CD14-positive monocyte (primary cell): ENCODE data around the gene GALNT6. TPM values are rescaled to one million over a fixed set of nuclear protein-coding genes. Genes with fewer than 3 reads are reported as not detected.

Experiments used
- DNase-seq, 3 donors: peaks; one replicate each; pipeline ENCODE4 v3.0.0-alpha.2; 2011 to 2022
- H2AFZ ChIP-seq: 2 replicates; pipeline ENCODE4 v1.6.0; 2012; ENCODE audit warnings: mild to moderate bottlenecking, low read depth, low read length, inconsistent platforms; ENCODE audit not compliant: insufficient read depth, poor library complexity, severe bottlenecking
- H3K27ac ChIP-seq, 2 donors: 1 replicate in 1 of 2; 2 replicates in 1 of 2; pipeline ENCODE4 v1.5.1; 2012 to 2013; ENCODE audit warnings: low read length in 2 of 2, control low read depth in 1 of 2, inconsistent platforms in 1 of 2, low read depth in 1 of 2, mild to moderate bottlenecking in 1 of 2
- H3K27me3 ChIP-seq, 2 donors: one replicate each; pipeline versions ENCODE4 v1.6.0 to v1.6.1; 2011 to 2013; ENCODE audit warnings: low read length in 2 of 2; ENCODE audit not compliant: control insufficient read depth in 2 of 2, insufficient read depth in 2 of 2
- H3K36me3 ChIP-seq, 2 donors: replicated peaks in 1 of 2; 1 replicate in 1 of 2; 2 replicates in 1 of 2; pipeline versions ENCODE4 v1.5.1 to v1.6.1; 2012 to 2013; ENCODE audit warnings: low read length in 2 of 2, control low read depth in 1 of 2, inconsistent platforms in 1 of 2, mild to moderate bottlenecking in 1 of 2; ENCODE audit not compliant: insufficient read depth in 2 of 2, control insufficient read depth in 1 of 2
- H3K4me1 ChIP-seq, 2 donors: 1 replicate in 1 of 2; 2 replicates in 1 of 2; pipeline versions ENCODE4 v1.5.1 to v1.6.1; 2012 to 2013; ENCODE audit warnings: low read length in 2 of 2, control low read depth in 1 of 2, inconsistent platforms in 1 of 2, mild to moderate bottlenecking in 1 of 2, moderate library complexity in 1 of 2; ENCODE audit not compliant: insufficient read depth in 2 of 2, control insufficient read depth in 1 of 2
- H3K4me2 ChIP-seq: replicated peaks from 2 replicates; pipeline ENCODE3; 2012; ENCODE audit warnings: low read length, moderate library complexity, mild to moderate bottlenecking; ENCODE audit not compliant: poor library complexity, severe bottlenecking; ENCODE audit errors: extremely low read depth
- H3K4me3 ChIP-seq, 3 experiments: fragments of 200-600 bp in 1 of 3; sonication (generic) in 1 of 3; replicated peaks in 1 of 3; 1 replicate in 2 of 3; 2 replicates in 1 of 3; pipeline ENCODE4 v1.5.1; 2011 to 2013; ENCODE audit warnings: low read length in 3 of 3, mild to moderate bottlenecking in 3 of 3, control low read depth in 2 of 3, low read depth in 2 of 3, inconsistent platforms in 1 of 3, moderate library complexity in 1 of 3
- H3K79me2 ChIP-seq: 2 replicates; pipeline ENCODE4 v1.6.0; 2012; ENCODE audit warnings: mild to moderate bottlenecking, control low read depth, inconsistent platforms, low read length, moderate library complexity; ENCODE audit not compliant: insufficient read depth
- H3K9ac ChIP-seq: 2 replicates; pipeline ENCODE4 v1.6.0; 2017; ENCODE audit warnings: low read length, mild to moderate bottlenecking; ENCODE audit not compliant: insufficient read depth, poor library complexity, severe bottlenecking
- H3K9me3 ChIP-seq, 2 donors: replicated peaks in 1 of 2; 1 replicate in 1 of 2; 2 replicates in 1 of 2; pipeline versions ENCODE4 v1.5.1 to v1.6.1; 2012 to 2013; ENCODE audit warnings: low read length in 2 of 2, control low read depth in 1 of 2; ENCODE audit not compliant: control insufficient read depth in 1 of 2, insufficient read depth in 1 of 2
- H4K20me1 ChIP-seq: 2 replicates; pipeline ENCODE4 v1.6.0; 2012; ENCODE audit warnings: mild to moderate bottlenecking, low read length, control low read depth, moderate library complexity; ENCODE audit not compliant: insufficient read depth
- H3K27ac Mint-ChIP-seq, 7 donors: one replicate each; pipeline ENCODE4 v1.8.0; 2020; ENCODE audit warnings: mild to moderate bottlenecking in 7 of 7, mixed read lengths in 7 of 7, moderate library complexity in 6 of 7, inconsistent platforms in 2 of 7
- H3K27me3 Mint-ChIP-seq, 3 donors: one replicate each; pipeline ENCODE4 v1.8.0; 2021 to 2022; ENCODE audit warnings: low read depth in 3 of 3, mild to moderate bottlenecking in 3 of 3, mixed read lengths in 3 of 3, moderate library complexity in 3 of 3, inconsistent platforms in 1 of 3
- H3K36me3 Mint-ChIP-seq, 2 donors: one replicate each; pipeline ENCODE4 v1.8.0; 2020; ENCODE audit warnings: mixed read lengths in 2 of 2, inconsistent platforms in 1 of 2, mild to moderate bottlenecking in 1 of 2
- H3K4me1 Mint-ChIP-seq: one replicate; pipeline ENCODE4 v1.8.0; 2020; ENCODE audit warnings: mild to moderate bottlenecking, mixed read lengths
- H3K4me3 Mint-ChIP-seq, 2 donors: one replicate each; pipeline ENCODE4 v1.8.0; 2020; ENCODE audit warnings: mild to moderate bottlenecking in 2 of 2, mixed read lengths in 2 of 2, moderate library complexity in 1 of 2
- H3K9me3 Mint-ChIP-seq, 7 donors: one replicate each; pipeline ENCODE4 v1.8.0; 2020 to 2022; ENCODE audit warnings: mixed read lengths in 7 of 7, mild to moderate bottlenecking in 6 of 7, moderate library complexity in 6 of 7, inconsistent platforms in 2 of 7
- WGBS: methylation state at CpG from one replicate; pipeline ENCODE4 v1.1.5; 2013; ENCODE audit warnings: missing lambda C conversion rate; ENCODE audit not compliant: insufficient coverage; 5-methylcytosine and 5-hydroxymethylcytosine counted together
- intact Hi-C, 2 donors: fragments of 100-400 bp; cut with micrococcal nuclease; formaldehyde crosslinking; loops; one replicate each; pipeline versions ENCODE4 v1.15.0 to v1.15.1; 2023
- polyA plus RNA-seq, 3 donors: library from polyadenylated mRNA; depleted of rRNA in 1 of 3; unstranded in 2 of 3; stranded (reverse) in 1 of 3; fragments of 300-500 nt in 2 of 3; fragments of >200 nt in 1 of 3; fragmentation: Illumina TruSeq in 2 of 3; gene quantifications; 1 replicate in 2 of 3; 2 replicates in 1 of 3; pipeline ENCODE4 v1.2.3, GENCODE V29; 2012 to 2021
- TF ChIP-seq, protein P1 (sequence below): fragments of 200-600 bp; IDR thresholded peaks from one replicate; pipeline ENCODE4 v1.8.0; 2022; ENCODE audit warnings: antibody characterized with exemption, mild to moderate bottlenecking

GALNT6 gene
- polyA plus RNA-seq, 3 donors, result 3.2 to 12.9 (median 10.4) TPM

DNA sequence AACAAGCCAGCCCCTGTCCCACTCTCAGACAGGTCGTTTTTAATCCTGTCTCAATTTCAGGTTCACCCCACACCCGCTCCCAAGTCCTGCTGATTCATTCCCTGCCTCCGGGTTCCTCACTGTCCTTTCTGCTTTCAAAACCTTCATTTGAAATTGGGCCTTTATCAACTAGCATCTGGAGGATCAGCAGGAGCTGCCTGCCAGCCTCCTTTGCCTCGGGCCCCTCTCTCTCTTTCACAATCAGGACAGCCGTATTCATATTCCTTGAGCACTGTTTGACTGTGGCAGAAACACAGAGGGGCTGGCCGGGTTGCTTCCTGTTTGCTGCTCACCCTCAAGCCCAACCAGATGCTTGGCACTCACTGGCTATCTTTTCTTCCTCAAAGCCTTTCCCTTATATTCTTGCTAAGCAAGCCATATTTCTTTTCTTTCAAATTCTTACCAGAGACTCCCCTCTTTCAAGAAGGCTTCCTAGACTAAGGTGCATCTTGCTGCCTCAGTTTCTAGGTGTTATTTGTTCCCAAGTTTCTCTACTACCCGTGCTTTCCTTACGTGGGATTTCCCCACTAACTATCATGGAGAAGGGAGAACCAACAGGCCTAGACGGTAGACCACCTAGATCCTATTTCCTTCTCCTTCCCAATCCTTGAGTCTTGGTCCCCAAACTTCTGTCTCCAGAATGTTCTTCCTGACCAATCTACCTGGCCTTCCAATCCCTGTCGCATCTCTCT, 3.0 kb downstream of the GALNT6 start:
- Histone ChIP-seq H3K36me3 (peaks cover 0 to 14% of the 10 kb centered on the region in 2 donors), H3K9me3 (no peaks in the 10 kb centered on the region), H4K20me1 (no peaks in the 10 kb centered on the region), H3K27me3 (no peaks in the 10 kb centered on the region), H3K4me2 (peak overlapping the region; percentile 65), H3K9ac (no peak overlapping the region), H3K27ac (peak overlapping the region; percentile 21 to 33), H3K4me1 (peaks cover 47 to 57% of the 10 kb centered on the region in 2 donors), H2AFZ (peak overlapping the region; percentile 50), H3K79me2 (peaks cover 2% of the 10 kb centered on the region), H3K4me3 (peak overlapping the region in 1 of 3 experiments; percentile 34)
- H3K36me3 Mint-ChIP-seq, result peaks cover 24 to 28% of the 10 kb centered on the region in 2 donors
- intact Hi-C loops, result no loop called here
- H3K4me3 Mint-ChIP-seq, result peak overlapping the region; percentile 58 to 74
- TF ChIP-seq, protein P1, sequence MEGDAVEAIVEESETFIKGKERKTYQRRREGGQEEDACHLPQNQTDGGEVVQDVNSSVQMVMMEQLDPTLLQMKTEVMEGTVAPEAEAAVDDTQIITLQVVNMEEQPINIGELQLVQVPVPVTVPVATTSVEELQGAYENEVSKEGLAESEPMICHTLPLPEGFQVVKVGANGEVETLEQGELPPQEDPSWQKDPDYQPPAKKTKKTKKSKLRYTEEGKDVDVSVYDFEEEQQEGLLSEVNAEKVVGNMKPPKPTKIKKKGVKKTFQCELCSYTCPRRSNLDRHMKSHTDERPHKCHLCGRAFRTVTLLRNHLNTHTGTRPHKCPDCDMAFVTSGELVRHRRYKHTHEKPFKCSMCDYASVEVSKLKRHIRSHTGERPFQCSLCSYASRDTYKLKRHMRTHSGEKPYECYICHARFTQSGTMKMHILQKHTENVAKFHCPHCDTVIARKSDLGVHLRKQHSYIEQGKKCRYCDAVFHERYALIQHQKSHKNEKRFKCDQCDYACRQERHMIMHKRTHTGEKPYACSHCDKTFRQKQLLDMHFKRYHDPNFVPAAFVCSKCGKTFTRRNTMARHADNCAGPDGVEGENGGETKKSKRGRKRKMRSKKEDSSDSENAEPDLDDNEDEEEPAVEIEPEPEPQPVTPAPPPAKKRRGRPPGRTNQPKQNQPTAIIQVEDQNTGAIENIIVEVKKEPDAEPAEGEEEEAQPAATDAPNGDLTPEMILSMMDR, result no peak
- 21% methylated on average over 9 of the region's 10 CpGs for WGBS
- H3K4me1 Mint-ChIP-seq, result peaks cover 47% of the 10 kb centered on the region
- DNase-seq, result peak; percentile 44 to 62 (median 57)
- H3K27me3 Mint-ChIP-seq, result peaks cover 3 to 5% (median 4%) of the 10 kb centered on the region in 3 donors
- no peaks in the 10 kb centered on the region for H3K9me3 Mint-ChIP-seq
- H3K27ac Mint-ChIP-seq, result peak overlapping the region; percentile 60 to 93 (median 89)

DNA sequence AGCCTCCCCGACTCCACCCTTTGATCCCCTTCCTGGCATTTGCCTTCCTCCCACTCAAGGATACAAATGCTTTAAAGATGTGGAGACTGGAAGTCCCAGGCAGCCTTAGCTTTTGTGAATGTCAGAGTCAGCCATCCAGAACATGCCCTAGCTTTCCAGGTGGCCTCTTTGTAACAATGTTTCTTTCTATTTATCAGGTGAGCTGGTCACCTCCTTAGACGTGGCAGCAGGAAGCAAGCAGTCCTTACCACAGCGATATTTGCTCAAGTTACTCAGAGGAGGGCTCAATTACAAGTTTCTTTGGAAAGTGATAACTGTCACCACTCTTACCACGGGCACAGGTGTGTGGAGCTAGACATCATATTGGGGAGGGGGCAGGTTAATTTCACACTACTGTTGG, 4.9 kb downstream of the GALNT6 start:
- Mint-ChIP-seq H3K4me3 (no peak overlapping the region), H3K36me3 (peaks cover 39 to 44% of the 10 kb centered on the region in 2 donors), H3K9me3 (no peaks in the 10 kb centered on the region), H3K27ac (no peak overlapping the region), H3K27me3 (peaks cover 1 to 5% (median 3%) of the 10 kb centered on the region in 3 donors), H3K4me1 (peaks cover 37% of the 10 kb centered on the region)
- H3K4me2 ChIP-seq, result no peak overlapping the region
- no peaks in the 10 kb centered on the region for H3K27me3 ChIP-seq
- H3K27ac ChIP-seq, result no peak overlapping the region
- TF ChIP-seq, protein P1, result no peak
- peaks cover 34 to 41% of the 10 kb centered on the region in 2 donors for H3K4me1 ChIP-seq
- no peaks in the 10 kb centered on the region for H4K20me1 ChIP-seq
- no peak overlapping the region for H3K4me3 ChIP-seq
- intact Hi-C loops, result no loop called here
- no peak overlapping the region for H3K9ac ChIP-seq
- peaks cover 17 to 33% of the 10 kb centered on the region in 2 donors for H3K36me3 ChIP-seq
- 57% methylated on average over 1 of the region's 4 CpGs for WGBS
- no peak for DNase-seq
- no peaks in the 10 kb centered on the region for H3K9me3 ChIP-seq
- H2AFZ ChIP-seq, result no peak overlapping the region
- peaks cover 2% of the 10 kb centered on the region for H3K79me2 ChIP-seq
